ENCODE measurements around the gene IKBKG.

IKBKG gene

DNA sequence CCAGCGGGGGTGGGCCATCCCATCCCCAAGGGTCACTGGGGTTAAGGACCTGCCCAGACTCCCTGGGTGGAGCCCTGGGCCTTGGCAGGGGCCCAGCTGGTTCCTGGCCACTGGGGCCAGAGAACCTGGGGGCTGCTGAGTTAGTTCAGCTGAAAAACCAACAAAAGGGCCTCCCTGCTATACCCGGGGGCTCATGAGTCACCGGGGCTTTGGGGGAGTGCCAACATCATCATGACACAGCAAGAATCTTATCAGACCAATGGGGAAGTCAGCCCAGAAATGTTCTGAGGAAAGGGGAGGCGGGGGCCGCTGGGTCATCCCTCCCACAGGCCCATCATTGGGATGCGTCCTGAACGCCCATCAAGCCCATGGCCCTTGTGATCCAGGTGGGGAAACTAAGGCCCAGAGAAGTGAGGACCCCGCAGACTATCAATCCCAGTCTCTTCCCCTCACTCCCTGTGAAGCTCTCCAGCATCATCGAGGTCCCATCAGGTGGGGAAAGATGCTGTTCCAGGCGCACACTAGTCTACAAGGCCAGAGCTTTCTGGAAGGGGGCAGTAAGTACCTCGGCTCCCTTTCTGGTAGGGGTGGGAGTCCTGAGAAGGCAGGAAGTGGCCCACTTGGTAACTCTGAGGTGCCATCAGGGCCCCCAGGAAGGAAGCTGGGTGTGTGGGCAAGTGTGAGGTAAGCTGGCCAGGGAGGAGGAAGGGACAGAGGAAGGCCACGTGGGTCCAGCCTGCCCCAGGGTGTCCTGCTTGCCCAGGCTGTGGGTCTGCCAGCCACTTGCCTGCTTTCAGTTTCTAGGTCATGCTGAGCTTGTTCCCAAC, 5.3 kb upstream of the IKBKG start (continued):
- TF ChIP-seq, protein P1, sequence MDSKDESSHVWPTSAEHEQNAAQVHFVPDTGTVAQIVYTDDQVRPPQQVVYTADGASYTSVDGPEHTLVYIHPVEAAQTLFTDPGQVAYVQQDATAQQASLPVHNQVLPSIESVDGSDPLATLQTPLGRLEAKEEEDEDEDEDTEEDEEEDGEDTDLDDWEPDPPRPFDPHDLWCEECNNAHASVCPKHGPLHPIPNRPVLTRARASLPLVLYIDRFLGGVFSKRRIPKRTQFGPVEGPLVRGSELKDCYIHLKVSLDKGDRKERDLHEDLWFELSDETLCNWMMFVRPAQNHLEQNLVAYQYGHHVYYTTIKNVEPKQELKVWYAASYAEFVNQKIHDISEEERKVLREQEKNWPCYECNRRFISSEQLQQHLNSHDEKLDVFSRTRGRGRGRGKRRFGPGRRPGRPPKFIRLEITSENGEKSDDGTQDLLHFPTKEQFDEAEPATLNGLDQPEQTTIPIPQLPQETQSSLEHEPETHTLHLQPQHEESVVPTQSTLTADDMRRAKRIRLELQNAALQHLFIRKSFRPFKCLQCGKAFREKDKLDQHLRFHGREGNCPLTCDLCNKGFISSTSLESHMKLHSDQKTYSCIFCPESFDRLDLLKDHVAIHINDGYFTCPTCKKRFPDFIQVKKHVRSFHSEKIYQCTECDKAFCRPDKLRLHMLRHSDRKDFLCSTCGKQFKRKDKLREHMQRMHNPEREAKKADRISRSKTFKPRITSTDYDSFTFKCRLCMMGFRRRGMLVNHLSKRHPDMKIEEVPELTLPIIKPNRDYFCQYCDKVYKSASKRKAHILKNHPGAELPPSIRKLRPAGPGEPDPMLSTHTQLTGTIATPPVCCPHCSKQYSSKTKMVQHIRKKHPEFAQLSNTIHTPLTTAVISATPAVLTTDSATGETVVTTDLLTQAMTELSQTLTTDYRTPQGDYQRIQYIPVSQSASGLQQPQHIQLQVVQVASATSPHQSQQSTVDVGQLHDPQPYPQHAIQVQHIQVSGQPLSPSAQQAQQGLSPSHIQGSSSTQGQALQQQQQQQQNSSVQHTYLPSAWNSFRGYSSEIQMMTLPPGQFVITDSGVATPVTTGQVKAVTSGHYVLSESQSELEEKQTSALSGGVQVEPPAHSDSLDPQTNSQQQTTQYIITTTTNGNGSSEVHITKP (tag by site-specific recombination; IDR thresholded peaks at IDR 0.05) = 0 out of 2 replicates have a peak, but pooled peaks have one; percentile 32
- TF ChIP-seq, protein P2, sequence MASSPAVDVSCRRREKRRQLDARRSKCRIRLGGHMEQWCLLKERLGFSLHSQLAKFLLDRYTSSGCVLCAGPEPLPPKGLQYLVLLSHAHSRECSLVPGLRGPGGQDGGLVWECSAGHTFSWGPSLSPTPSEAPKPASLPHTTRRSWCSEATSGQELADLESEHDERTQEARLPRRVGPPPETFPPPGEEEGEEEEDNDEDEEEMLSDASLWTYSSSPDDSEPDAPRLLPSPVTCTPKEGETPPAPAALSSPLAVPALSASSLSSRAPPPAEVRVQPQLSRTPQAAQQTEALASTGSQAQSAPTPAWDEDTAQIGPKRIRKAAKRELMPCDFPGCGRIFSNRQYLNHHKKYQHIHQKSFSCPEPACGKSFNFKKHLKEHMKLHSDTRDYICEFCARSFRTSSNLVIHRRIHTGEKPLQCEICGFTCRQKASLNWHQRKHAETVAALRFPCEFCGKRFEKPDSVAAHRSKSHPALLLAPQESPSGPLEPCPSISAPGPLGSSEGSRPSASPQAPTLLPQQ (tag by site-specific recombination; IDR thresholded peaks at IDR 0.05) = peak; percentile 37; the same call in 1 of the 2 replicates
- TF ChIP-seq MZF1 (tag by site-specific recombination; IDR thresholded peaks at IDR 0.05; ENCODE audit: borderline replicate concordance) = no peak
- peak; percentile 58 for TF ChIP-seq GLIS1 (tag by site-specific recombination; IDR thresholded peaks at IDR 0.05)
- TF ChIP-seq ZNF335 (tag by site-specific recombination; conservative IDR thresholded peaks at IDR 0.05) = peak; percentile 27; the same call in 1 of the 2 replicates
- TF ChIP-seq SP7 (tag by site-specific recombination; IDR thresholded peaks at IDR 0.05) = peak; percentile 53
- TF ChIP-seq ZXDB (tag by site-specific recombination; IDR thresholded peaks at IDR 0.05) = peak; percentile 59; the same call in 1 of the 2 replicates
- no peak for TF ChIP-seq ZNF37A (tag by site-specific recombination; IDR thresholded peaks at IDR 0.05)
- TF ChIP-seq SP2 (tag by site-specific recombination; IDR thresholded peaks at IDR 0.05) = 0 out of 2 replicates have a peak, but pooled peaks have one; percentile 23
- 0 out of 2 replicates have a peak, but pooled peaks have one; percentile 42 for TF ChIP-seq ZEB2 (tag by site-specific recombination; IDR thresholded peaks at IDR 0.05)
- TF ChIP-seq ZNF624 (tag by site-specific recombination; IDR thresholded peaks at IDR 0.05) = no peak
- peak; percentile 83 for TF ChIP-seq ZNF660 (tag by site-specific recombination; IDR thresholded peaks at IDR 0.05)
- peak; percentile 33; the same call in 1 of the 2 replicates for TF ChIP-seq ZBTB21 (tag by site-specific recombination; IDR thresholded peaks at IDR 0.05)
- peak; percentile 59 for TF ChIP-seq ZFHX2 (tag by site-specific recombination; conservative IDR thresholded peaks at IDR 0.05)
- TF ChIP-seq ZNF629 (tag by site-specific recombination; IDR thresholded peaks at IDR 0.05) = peak; percentile 67; the same call in 1 of the 2 replicates
- peak; percentile 35; the same call in 1 of the 2 replicates for TF ChIP-seq ZFP69B (tag by site-specific recombination; IDR thresholded peaks at IDR 0.05)
- TF ChIP-seq ZIC2 (tag by site-specific recombination; IDR thresholded peaks at IDR 0.05) = peak; percentile 93
- TF ChIP-seq, protein P3, sequence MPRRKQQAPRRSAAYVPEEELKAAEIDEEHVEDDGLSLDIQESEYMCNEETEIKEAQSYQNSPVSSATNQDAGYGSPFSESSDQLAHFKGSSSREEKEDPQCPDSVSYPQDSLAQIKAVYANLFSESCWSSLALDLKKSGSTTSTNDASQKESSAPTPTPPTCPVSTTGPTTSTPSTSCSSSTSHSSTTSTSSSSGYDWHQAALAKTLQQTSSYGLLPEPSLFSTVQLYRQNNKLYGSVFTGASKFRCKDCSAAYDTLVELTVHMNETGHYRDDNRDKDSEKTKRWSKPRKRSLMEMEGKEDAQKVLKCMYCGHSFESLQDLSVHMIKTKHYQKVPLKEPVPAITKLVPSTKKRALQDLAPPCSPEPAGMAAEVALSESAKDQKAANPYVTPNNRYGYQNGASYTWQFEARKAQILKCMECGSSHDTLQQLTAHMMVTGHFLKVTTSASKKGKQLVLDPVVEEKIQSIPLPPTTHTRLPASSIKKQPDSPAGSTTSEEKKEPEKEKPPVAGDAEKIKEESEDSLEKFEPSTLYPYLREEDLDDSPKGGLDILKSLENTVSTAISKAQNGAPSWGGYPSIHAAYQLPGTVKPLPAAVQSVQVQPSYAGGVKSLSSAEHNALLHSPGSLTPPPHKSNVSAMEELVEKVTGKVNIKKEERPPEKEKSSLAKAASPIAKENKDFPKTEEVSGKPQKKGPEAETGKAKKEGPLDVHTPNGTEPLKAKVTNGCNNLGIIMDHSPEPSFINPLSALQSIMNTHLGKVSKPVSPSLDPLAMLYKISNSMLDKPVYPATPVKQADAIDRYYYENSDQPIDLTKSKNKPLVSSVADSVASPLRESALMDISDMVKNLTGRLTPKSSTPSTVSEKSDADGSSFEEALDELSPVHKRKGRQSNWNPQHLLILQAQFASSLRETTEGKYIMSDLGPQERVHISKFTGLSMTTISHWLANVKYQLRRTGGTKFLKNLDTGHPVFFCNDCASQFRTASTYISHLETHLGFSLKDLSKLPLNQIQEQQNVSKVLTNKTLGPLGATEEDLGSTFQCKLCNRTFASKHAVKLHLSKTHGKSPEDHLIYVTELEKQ (tag by site-specific recombination; IDR thresholded peaks at IDR 0.05; ENCODE audit: borderline replicate concordance) = no peak
- 0 out of 2 replicates have a peak, but pooled peaks have one; percentile 21 for TF ChIP-seq BCL11A (tag by site-specific recombination; IDR thresholded peaks at IDR 0.05; ENCODE audit: low read depth)
